CD4-positive, alpha-beta T cell (primary cell): Measurements from ENCODE around the gene OPALIN. TPM values are rescaled to one million over a fixed set of nuclear protein-coding genes. Genes with fewer than 3 reads are reported as not detected.

ENCODE experiments used
- ATAC-seq: fragments of 200-7000 bp; cut with Tn5 transposase; one replicate; pipeline ENCODE4 v1.10.0; 2022; ENCODE audit warnings: mild to moderate bottlenecking; ENCODE audit not compliant: poor library complexity
- CTCF ChIA-PET: fragments of 350-600 bp; sonication (Branson Sonifier 250); formaldehyde crosslinking; loops from one replicate; lab custom pipeline; 2021; ENCODE audit warnings: antibody characterized with exemption, inconsistent platforms; lab: Charles Lee
- POLR2A ChIA-PET: fragments of 350-600 bp; sonication (Branson Sonifier 250); formaldehyde crosslinking; loops from one replicate; lab custom pipeline; 2021; ENCODE audit warnings: antibody characterized with exemption, inconsistent platforms; lab: Charles Lee
- DNase-seq, 14 experiments: peaks; one replicate each; pipeline ENCODE4 v3.0.0-alpha.2; 2013 to 2020; ENCODE audit warnings: mixed read lengths in 2 of 14
- H3K27ac ChIP-seq, 2 donors: one replicate each; pipeline versions ENCODE4 v1.5.1 to v1.7.0; 2013; ENCODE audit warnings: low read length in 2 of 2, low read depth in 1 of 2, mild to moderate bottlenecking in 1 of 2
- H3K27me3 ChIP-seq, 2 experiments: 1 replicate in 1 of 2; 2 replicates in 1 of 2; pipeline versions ENCODE4 v1.6.1 to v1.7.0; 2013; ENCODE audit warnings: low read length in 2 of 2, control low read depth in 1 of 2, mild to moderate bottlenecking in 1 of 2, moderate library complexity in 1 of 2; ENCODE audit not compliant: insufficient read depth in 2 of 2, control insufficient read depth in 1 of 2
- H3K36me3 ChIP-seq: one replicate; pipeline ENCODE4 v1.6.1; 2013; ENCODE audit warnings: low read length, control low read depth; ENCODE audit not compliant: insufficient read depth
- H3K4me1 ChIP-seq: one replicate; pipeline ENCODE4 v1.6.1; 2013; ENCODE audit warnings: low read length, control low read depth; ENCODE audit not compliant: insufficient read depth
- H3K4me3 ChIP-seq: one replicate; pipeline ENCODE4 v1.5.1; 2013; ENCODE audit warnings: mild to moderate bottlenecking, low read length, moderate library complexity
- H3K9me3 ChIP-seq, 2 experiments: 1 replicate in 1 of 2; 2 replicates in 1 of 2; pipeline versions ENCODE4 v1.6.1 to v1.7.0; 2013; ENCODE audit warnings: low read length in 2 of 2, mild to moderate bottlenecking in 2 of 2, control low read depth in 1 of 2, moderate library complexity in 1 of 2; ENCODE audit not compliant: control insufficient read depth in 1 of 2, insufficient read depth in 1 of 2
- H3K27ac Mint-ChIP-seq: one replicate; pipeline ENCODE4 v1.8.0; 2020; ENCODE audit warnings: mixed read lengths
- H3K27me3 Mint-ChIP-seq: one replicate; pipeline ENCODE4 v1.8.0; 2021; ENCODE audit warnings: mixed read lengths
- H3K36me3 Mint-ChIP-seq: one replicate; pipeline ENCODE4 v1.8.0; 2021; ENCODE audit warnings: low read depth, mixed read lengths
- H3K4me1 Mint-ChIP-seq: one replicate; pipeline ENCODE4 v1.8.0; 2021; ENCODE audit warnings: low read depth, mixed read lengths
- H3K4me3 Mint-ChIP-seq: one replicate; pipeline ENCODE4 v1.8.0; 2020; ENCODE audit warnings: mild to moderate bottlenecking, mixed read lengths
- H3K9me3 Mint-ChIP-seq: one replicate; pipeline ENCODE4 v1.8.0; 2020; ENCODE audit warnings: mixed read lengths
- intact Hi-C, 2 experiments: fragments of 100-400 bp; cut with DNase I in 1 of 2; cut with micrococcal nuclease in 1 of 2; formaldehyde crosslinking; loops; one replicate each; pipeline versions ENCODE4 v1.15.1 to v1.9.0; 2023 to 2025; cut with DNase I, micrococcal nuclease
- total RNA-seq, 174 experiments: library from RNA in 2 of 174; stranded (reverse) in 2 of 174; gene quantifications; one replicate each; pipeline ENCODE4 v1.2.3 and lab custom pipeline; 2021 to 2026
- TF ChIP-seq, protein P1 (sequence below): fragments of 200-600 bp; IDR thresholded peaks from one replicate; pipeline ENCODE4 v1.8.0; 2022; ENCODE audit warnings: antibody characterized with exemption, mild to moderate bottlenecking

Gene OPALIN
- total RNA-seq, 2 experiments from 2014 or later, result not detected

- H3K36me3 ChIP-seq, result no peaks in the 10 kb centered on the region
- ATAC-seq (no peak), DNase-seq (no peak)
- H3K9me3 ChIP-seq, result no peaks in the 10 kb centered on the region
- Mint-ChIP-seq H3K9me3 (no peaks in the 10 kb centered on the region), H3K27me3 (peaks cover 23% of the 10 kb centered on the region), H3K36me3 (no peaks in the 10 kb centered on the region), H3K27ac (no peak overlapping the region), H3K4me3 (no peak overlapping the region), H3K4me1 (no peaks in the 10 kb centered on the region)
- TF ChIP-seq, protein P1, sequence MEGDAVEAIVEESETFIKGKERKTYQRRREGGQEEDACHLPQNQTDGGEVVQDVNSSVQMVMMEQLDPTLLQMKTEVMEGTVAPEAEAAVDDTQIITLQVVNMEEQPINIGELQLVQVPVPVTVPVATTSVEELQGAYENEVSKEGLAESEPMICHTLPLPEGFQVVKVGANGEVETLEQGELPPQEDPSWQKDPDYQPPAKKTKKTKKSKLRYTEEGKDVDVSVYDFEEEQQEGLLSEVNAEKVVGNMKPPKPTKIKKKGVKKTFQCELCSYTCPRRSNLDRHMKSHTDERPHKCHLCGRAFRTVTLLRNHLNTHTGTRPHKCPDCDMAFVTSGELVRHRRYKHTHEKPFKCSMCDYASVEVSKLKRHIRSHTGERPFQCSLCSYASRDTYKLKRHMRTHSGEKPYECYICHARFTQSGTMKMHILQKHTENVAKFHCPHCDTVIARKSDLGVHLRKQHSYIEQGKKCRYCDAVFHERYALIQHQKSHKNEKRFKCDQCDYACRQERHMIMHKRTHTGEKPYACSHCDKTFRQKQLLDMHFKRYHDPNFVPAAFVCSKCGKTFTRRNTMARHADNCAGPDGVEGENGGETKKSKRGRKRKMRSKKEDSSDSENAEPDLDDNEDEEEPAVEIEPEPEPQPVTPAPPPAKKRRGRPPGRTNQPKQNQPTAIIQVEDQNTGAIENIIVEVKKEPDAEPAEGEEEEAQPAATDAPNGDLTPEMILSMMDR, result no peak
- no peak overlapping the region for H3K27ac ChIP-seq
- ChIA-PET CTCF (no interaction called here), POLR2A (no interaction called here)
- no peak overlapping the region for H3K4me3 ChIP-seq
- H3K4me1 ChIP-seq, result no peaks in the 10 kb centered on the region
- H3K27me3 ChIP-seq, result peaks cover 6 to 8% of the 10 kb centered on the region in 2 experiments
- intact Hi-C loops, result no loop called here
Observed at GRCh38 chr10:96352582-96352981, 6.2 kb downstream of the OPALIN start.

- TF ChIP-seq, protein P1, result no peak
- no peak for ATAC-seq
- DNase-seq, result no peak
- Mint-ChIP-seq H3K27me3 (peaks cover 20% of the 10 kb centered on the region), H3K27ac (no peak overlapping the region), H3K4me1 (no peaks in the 10 kb centered on the region), H3K36me3 (no peaks in the 10 kb centered on the region), H3K9me3 (no peaks in the 10 kb centered on the region), H3K4me3 (no peak overlapping the region)
- POLR2A ChIA-PET, result no interaction called here
- Histone ChIP-seq H3K4me1 (no peaks in the 10 kb centered on the region), H3K27me3 (peaks cover 6% of the 10 kb centered on the region in 2 experiments), H3K36me3 (no peaks in the 10 kb centered on the region), H3K4me3 (no peak overlapping the region), H3K27ac (no peak overlapping the region), H3K9me3 (peaks cover 0 to 3% of the 10 kb centered on the region in 2 experiments)
- CTCF ChIA-PET, result no interaction called here
- intact Hi-C loops, result no loop called here
Observed at GRCh38 chr10:96352027-96352426, 6.8 kb downstream of the OPALIN start.

DNA sequence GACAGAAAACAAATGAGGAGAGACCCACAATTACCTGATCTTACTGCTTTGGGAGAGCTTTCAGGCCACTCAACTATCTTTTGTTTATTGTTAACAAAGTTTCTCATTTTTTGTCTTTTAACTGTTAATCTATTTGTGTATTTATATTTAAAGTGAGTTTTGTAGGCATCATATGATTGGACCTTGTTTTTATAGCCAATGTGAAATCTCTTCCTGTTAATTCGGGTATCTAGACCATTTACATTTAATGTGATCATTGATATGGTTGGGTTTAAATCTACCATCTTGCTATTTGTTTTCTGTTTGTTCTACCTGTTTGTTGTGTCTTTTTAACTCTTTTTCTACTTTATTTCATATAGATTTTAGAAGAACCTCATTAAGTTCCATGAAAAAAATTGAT lies 12.5 kb downstream of the OPALIN start:
- no peaks in the 10 kb centered on the region for H3K27me3 ChIP-seq
- TF ChIP-seq, protein P1, result no peak
- CTCF ChIA-PET, result no interaction called here
- no peak overlapping the region for H3K27ac ChIP-seq
- DNase-seq (no peak), ATAC-seq (no peak)
- H3K4me1 ChIP-seq, result no peaks in the 10 kb centered on the region
- peaks cover 3% of the 10 kb centered on the region for H3K9me3 Mint-ChIP-seq
- intact Hi-C loops, result no loop called here
- no peaks in the 10 kb centered on the region for H3K36me3 ChIP-seq
- H3K27ac Mint-ChIP-seq, result no peak overlapping the region
- no peaks in the 10 kb centered on the region for H3K4me1 Mint-ChIP-seq
- no peaks in the 10 kb centered on the region for H3K36me3 Mint-ChIP-seq
- peaks cover 0 to 3% of the 10 kb centered on the region in 2 experiments for H3K9me3 ChIP-seq
- POLR2A ChIA-PET, result no interaction called here
- H3K4me3 ChIP-seq, result no peak overlapping the region
- H3K27me3 Mint-ChIP-seq, result peaks cover 5% of the 10 kb centered on the region
- no peak overlapping the region for H3K4me3 Mint-ChIP-seq
